BJ (cell line): ENCODE results near the gene MAPKAPK3. TPM values are rescaled to one million over a fixed set of nuclear protein-coding genes. Genes with fewer than 3 reads are reported as not detected.

ENCODE experiments used
- CTCF ChIA-PET: fragments of 350-600 bp; formaldehyde crosslinking; extraction: SDS; loops from one replicate; lab custom pipeline; 2021; ENCODE audit warnings: antibody characterized with exemption, inconsistent platforms; lab: Yijun Ruan, JAX
- POLR2A ChIA-PET: fragments of 300-600 bp; sonication (Branson Sonifier 250); formaldehyde crosslinking; extraction: SDS; loops from one replicate; lab custom pipeline; 2021; ENCODE audit warnings: antibody characterized with exemption; lab: Charles Lee
- DNase-seq: peaks from one replicate; pipeline ENCODE4 v3.0.0-alpha.2; 2011; ENCODE audit warnings: low read depth
- H3K27me3 ChIP-seq: 2 replicates; pipeline ENCODE4 v1.6.0; 2011; ENCODE audit warnings: low read length; ENCODE audit not compliant: control insufficient read depth, insufficient read depth
- H3K36me3 ChIP-seq: 2 replicates; pipeline ENCODE4 v1.5.1; 2011; ENCODE audit warnings: low read length; ENCODE audit not compliant: control insufficient read depth, insufficient read depth
- H3K4me3 ChIP-seq: 2 replicates; pipeline ENCODE4 v1.5.1; 2011; ENCODE audit warnings: low read depth, mild to moderate bottlenecking, control low read depth, low read length
- polyA minus RNA-seq: library from RNA; depleted of rRNA, polyadenylated mRNA; stranded (reverse); fragments of >200 nt; gene quantifications from 2 replicates; pipeline ENCODE4 v1.2.3, GENCODE V29; 2011; rRNA and poly(A)+ RNA removed
- polyA plus RNA-seq: library from polyadenylated mRNA; depleted of rRNA; stranded (reverse); fragments of >200 nt; gene quantifications from 2 replicates; pipeline ENCODE4 v1.2.3, GENCODE V29; 2011; rRNA removed
- TF ChIP-seq, protein P1 (sequence below): IDR thresholded peaks from 2 replicates; pipeline ENCODE4 v1.5.1; 2011; ENCODE audit warnings: low read depth, mild to moderate bottlenecking, control low read depth, inconsistent platforms, low read length, moderate library complexity; ENCODE audit not compliant: insufficient read depth

The MAPKAPK3 gene
- polyA plus RNA-seq (34.9 and 53.5 TPM in 2 replicates), polyA minus RNA-seq (15.8 and 25.6 TPM in 2 replicates)

DNA sequence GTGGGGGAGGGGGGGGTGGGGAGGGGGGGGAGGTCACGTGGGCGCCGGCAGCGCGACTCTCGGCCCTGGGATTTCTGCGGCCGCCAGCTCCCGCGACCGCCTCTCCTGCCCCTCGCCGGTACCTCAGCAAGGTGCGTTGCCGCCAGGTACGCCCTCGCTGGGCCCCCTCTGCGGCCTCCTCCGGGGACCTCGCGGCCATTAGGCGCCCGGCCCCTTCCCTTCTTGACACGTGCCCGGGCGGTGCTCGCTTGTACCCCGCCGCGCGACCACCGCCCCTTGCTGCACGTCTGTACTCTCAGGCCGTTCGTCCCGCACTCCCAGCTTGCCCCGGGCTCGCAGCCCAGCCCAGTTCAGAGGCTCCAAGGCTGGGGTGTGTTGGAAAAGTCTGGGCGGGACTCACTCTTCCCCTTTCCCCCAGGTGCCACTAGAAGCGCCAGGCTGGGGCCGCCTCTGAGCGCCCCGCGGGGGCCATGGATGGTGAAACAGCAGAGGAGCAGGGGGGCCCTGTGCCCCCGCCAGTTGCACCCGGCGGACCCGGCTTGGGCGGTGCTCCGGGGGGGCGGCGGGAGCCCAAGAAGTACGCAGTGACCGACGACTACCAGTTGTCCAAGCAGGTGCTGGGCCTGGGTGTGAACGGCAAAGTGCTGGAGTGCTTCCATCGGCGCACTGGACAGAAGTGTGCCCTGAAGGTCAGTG, at the start of gene MAPKAPK3:
MAPKAPK3 (plus strand) TSS at position 56 of the 696 bp plus-strand sequence; CDS start at position 471, 415 bp downstream.
- no peaks in the 10 kb centered on the region for H3K36me3 ChIP-seq
- ChIA-PET CTCF (interaction anchor here (0.7 to 15.0 kb wide), 24 partner anchors 8 to 1053 kb away, joined by 3 to 479 read pairs (median 10); partner anchors contain the start of genes C3orf18, HEMK1 and MANF), POLR2A (no interaction called here)
- no peak for DNase-seq
- H3K4me3 ChIP-seq: peak within 1 kb of the TSS; percentile 88
- no peaks in the 10 kb centered on the region for H3K27me3 ChIP-seq
- TF ChIP-seq, protein P1, sequence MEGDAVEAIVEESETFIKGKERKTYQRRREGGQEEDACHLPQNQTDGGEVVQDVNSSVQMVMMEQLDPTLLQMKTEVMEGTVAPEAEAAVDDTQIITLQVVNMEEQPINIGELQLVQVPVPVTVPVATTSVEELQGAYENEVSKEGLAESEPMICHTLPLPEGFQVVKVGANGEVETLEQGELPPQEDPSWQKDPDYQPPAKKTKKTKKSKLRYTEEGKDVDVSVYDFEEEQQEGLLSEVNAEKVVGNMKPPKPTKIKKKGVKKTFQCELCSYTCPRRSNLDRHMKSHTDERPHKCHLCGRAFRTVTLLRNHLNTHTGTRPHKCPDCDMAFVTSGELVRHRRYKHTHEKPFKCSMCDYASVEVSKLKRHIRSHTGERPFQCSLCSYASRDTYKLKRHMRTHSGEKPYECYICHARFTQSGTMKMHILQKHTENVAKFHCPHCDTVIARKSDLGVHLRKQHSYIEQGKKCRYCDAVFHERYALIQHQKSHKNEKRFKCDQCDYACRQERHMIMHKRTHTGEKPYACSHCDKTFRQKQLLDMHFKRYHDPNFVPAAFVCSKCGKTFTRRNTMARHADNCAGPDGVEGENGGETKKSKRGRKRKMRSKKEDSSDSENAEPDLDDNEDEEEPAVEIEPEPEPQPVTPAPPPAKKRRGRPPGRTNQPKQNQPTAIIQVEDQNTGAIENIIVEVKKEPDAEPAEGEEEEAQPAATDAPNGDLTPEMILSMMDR: no peak

DNA sequence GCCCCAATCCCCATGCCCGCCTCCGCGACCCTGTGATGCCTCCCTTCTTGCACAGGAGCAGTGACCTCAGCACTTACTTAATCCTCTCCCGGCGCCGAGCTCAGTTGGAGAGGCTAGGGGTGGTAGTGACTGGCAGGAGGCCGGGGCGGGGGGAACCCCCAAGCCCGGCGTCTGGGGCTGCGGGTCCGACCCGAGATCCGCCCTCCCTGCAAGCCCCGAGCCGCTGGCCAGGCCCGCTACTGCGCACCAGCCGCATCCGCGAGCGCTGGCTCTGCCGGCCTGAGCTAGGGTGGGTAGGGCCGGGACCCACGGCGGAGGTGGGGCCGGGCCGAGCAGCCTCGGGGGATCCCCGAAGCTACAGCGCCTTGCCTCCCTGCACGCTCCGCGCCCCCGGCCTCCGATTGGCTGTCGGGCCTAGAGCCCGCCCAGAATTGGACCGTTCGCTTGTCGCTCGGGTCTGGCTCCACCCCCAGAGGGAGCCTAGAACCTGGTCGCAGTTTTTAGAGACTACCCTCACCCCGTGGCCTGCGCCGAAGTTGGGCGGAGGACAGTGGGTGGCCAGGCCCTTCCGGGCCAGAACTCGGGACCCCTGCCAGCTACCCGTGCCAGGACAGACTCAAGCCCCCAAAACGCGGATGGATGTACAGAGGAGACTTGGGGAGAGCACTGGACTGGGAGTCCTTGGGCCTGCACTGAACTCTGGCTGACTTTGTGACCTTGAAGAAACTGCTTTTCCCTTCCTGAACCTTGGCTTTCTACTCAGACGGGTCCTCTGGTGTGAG, 49.4 kb upstream of the MAPKAPK3 start, which contains the start of gene C3orf18:
C3orf18 (minus strand) TSS at position 362 of the 782 bp plus-strand sequence. CDS start 2,048 bp downstream, outside the sequence.
- ChIA-PET CTCF (interaction anchor here (0.8 to 14.6 kb wide), 4 partner anchors 10 to 43 kb away, joined by 4 to 479 read pairs (median 6); partner anchors contain the start of genes CISH and MAPKAPK3), POLR2A (interaction anchor here (0.6 kb wide), 1 partner anchor 10 kb away, joined by 3 read pairs; no protein-coding TSS in a partner anchor)
- Histone ChIP-seq H3K27me3 (no peaks in the 10 kb centered on the region), H3K36me3 (peaks cover 4% of the 10 kb centered on the region; the same call in 1 of the 2 replicates), H3K4me3 (peak within 1 kb of the TSS; percentile 96)
- peak; percentile 35 for DNase-seq
- TF ChIP-seq, protein P1: no peak

DNA sequence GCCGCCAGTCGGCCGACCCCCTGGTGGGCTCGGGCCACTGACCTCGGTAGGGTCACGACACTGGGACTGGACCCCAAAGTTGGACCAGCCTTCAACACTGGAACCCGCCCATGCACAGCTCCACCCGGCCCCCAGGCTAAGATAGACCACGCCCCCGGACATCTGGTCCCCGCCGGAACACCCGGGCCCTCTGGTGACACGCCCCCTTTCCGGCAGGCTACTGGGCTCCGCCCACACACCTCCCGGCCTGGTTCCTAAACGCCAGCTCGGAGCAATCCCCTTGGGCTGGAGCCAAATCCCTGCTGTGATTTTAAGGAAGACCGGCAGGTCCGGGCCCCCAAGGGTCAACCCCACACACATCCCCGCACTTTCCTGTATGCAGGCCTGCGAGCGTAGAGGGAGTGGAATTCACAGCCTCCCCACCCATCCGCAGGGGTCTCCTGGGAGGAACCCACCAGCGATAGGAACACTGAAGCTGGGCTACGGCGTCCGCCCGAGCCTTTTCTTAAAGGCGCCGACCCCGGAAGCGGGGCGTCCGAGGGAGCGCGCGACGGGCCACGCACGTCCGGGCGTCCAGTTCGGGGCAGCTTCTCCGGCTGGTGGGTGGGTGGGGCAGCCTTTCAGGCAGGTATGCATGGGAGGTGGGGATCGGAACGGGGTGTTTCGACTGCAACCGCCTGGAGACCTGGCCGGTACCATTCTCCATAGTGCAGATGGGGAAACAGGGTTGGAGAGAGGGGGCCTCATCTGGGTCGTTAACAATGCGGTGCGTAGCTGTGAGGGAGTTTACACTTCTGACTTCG, 47.8 kb upstream of the MAPKAPK3 start, which contains the start of gene HEMK1:
HEMK1 (plus strand) TSS at position 576 of the 803 bp plus-strand sequence. CDS start 1,583 bp downstream, outside the sequence.
- peak within 1 kb of the TSS; percentile 96 for H3K4me3 ChIP-seq
- POLR2A ChIA-PET: interaction anchor here (2.0 kb wide), 1 partner anchor 32 kb away, joined by 10 read pairs; no protein-coding TSS in a partner anchor
- peaks cover 12% of the 10 kb centered on the region for H3K36me3 ChIP-seq
- no peaks in the 10 kb centered on the region for H3K27me3 ChIP-seq
- CTCF ChIA-PET: interaction anchor here (0.9 to 14.6 kb wide), 10 partner anchors 10 to 232 kb away, joined by 3 to 479 read pairs (median 4); partner anchors contain the start of genes CISH and MAPKAPK3
- DNase-seq: peak; percentile 58
- TF ChIP-seq, protein P1: no peak

DNA sequence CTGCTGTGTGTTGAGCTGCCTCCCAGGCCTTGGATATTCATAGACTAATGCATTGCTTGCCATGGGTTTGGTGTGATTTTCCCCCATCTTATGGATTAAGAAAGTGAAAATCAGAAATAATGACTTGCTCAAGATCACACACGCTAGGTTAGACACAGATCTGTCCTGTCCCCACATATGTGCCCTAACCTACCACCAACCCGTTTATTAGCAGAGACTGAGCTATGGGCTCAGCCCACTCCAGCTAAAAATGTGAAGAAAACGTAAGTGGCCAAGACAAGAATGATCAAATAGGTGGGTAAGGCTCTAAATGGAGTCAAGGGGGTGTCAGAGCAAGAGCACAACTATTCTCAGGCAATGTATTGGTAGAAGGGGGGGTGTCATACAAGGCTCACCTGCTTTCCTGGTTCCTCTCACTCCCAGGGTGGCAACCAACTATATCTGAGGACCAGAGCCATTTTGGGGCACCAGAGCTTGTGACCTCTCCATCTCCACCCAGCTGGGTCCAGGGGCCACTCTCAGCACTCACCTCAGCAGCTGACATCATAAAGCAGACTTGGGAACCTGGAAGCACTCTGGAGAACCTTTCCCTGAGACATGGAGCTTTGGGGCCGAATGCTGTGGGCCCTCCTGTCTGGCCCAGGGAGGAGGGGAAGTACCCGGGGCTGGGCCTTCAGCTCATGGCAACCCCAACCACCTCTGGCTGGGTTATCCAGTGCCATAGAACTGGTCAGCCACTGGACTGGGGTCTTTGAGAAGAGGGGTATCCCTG, 46.3 kb upstream of the MAPKAPK3 start:
- POLR2A ChIA-PET: interaction anchor here (2.0 kb wide), 1 partner anchor 31 kb away, joined by 10 read pairs; no protein-coding TSS in a partner anchor
- H3K27me3 ChIP-seq: no peaks in the 10 kb centered on the region
- no peak for DNase-seq
- H3K4me3 ChIP-seq: no peak overlapping the region; the same call in 1 of the 2 replicates
- TF ChIP-seq, protein P1: no peak
- peaks cover 9% of the 10 kb centered on the region for H3K36me3 ChIP-seq
- CTCF ChIA-PET: interaction anchor here (0.6 to 14.6 kb wide), 9 partner anchors 8 to 814 kb away, joined by 3 to 479 read pairs (median 5); partner anchors contain the start of genes CISH, MANF and MAPKAPK3
